Stimulated activated CD4-positive, alpha-beta T cell treated with anti-CD3 and anti-CD28 coated beads, Interleukin-1b, Interleukin-23, amount 100 ng/mL, for 4 hours (primary cell): Measurements from ENCODE around the gene ERVK3-1.
"Not testable (repeated sequence)": the region's sequence is repeated elsewhere in the genome, so short reads cannot be mapped to it uniquely, and the experiment has no call there.

Experiments
- DNase-seq, 2 donors: peaks; one replicate each; pipeline ENCODE4 v3.0.0-alpha.2; 2020; ENCODE audit warnings: low read depth in 2 of 2

ERVK3-1 gene

GRCh38 chr19:58304748-58305064, 471 bp upstream of the ERVK3-1 start:
- no peak for DNase-seq

- DNase-seq, result no peak
These were observed 751 bp downstream of the ERVK3-1 start for GRCh38 chr19:58305932-58306323.

GRCh38 chr19:58307736-58308135, 2.6 kb downstream of the ERVK3-1 start:
- no peak for DNase-seq

- not testable (repeated sequence) for DNase-seq
These were observed 5.5 kb downstream of the ERVK3-1 start for GRCh38 chr19:58310685-58311084.

GRCh38 chr19:58311345-58311865, 6.2 kb downstream of the ERVK3-1 start:
- DNase-seq, result no peak

- no peak for DNase-seq
These were observed 10.4 kb downstream of the ERVK3-1 start for GRCh38 chr19:58315580-58315979.

- DNase-seq, result no peak
These were observed 12.4 kb downstream of the ERVK3-1 start for GRCh38 chr19:58317476-58318072.

GRCh38 chr19:58318297-58318696, 13.1 kb downstream of the ERVK3-1 start:
- no peak for DNase-seq

GRCh38 chr19:58319241-58319640, 14.1 kb downstream of the ERVK3-1 start:
- no peak for DNase-seq

- no peak for DNase-seq
These were observed 20.3 kb downstream of the ERVK3-1 start for GRCh38 chr19:58325311-58326022.

GRCh38 chr19:58326501-58326913, 21.3 kb downstream of the ERVK3-1 start:
- DNase-seq, result no peak

- peak; percentile 79 to 83 for DNase-seq
These were observed 21.9 kb downstream of the ERVK3-1 start, which contains the start of gene ZSCAN22 for GRCh38 chr19:58326914-58327726. TSS of gene ZSCAN22 (plus strand) at chr19:58326994. CDS start at chr19:58334803, 7,809 bp downstream.

GRCh38 chr19:58328999-58329398, 23.8 kb downstream of the ERVK3-1 start:
- no peak for DNase-seq

GRCh38 chr19:58330458-58330857, 25.3 kb downstream of the ERVK3-1 start:
- no peak for DNase-seq

GRCh38 chr19:58332697-58333096, 27.5 kb downstream of the ERVK3-1 start:
- DNase-seq, result no peak

GRCh38 chr19:58334691-58335249, 29.6 kb downstream of the ERVK3-1 start:
- DNase-seq, result no peak

- no peak for DNase-seq
These were observed 30.5 kb downstream of the ERVK3-1 start for GRCh38 chr19:58335630-58336029.

- DNase-seq, result no peak
These were observed 31.0 kb downstream of the ERVK3-1 start for GRCh38 chr19:58336216-58336615.

- no peak for DNase-seq
These were observed 31.6 kb downstream of the ERVK3-1 start for GRCh38 chr19:58336820-58337219.

- no peak for DNase-seq
These were observed 33.2 kb downstream of the ERVK3-1 start for GRCh38 chr19:58338336-58338735.

GRCh38 chr19:58338825-58339558, 33.8 kb downstream of the ERVK3-1 start:
- DNase-seq, result no peak
